Hematopoietic multipotent progenitor cell (in vitro differentiated cells): Measurements from ENCODE around the gene APH1B. TPM values are rescaled to one million over a fixed set of nuclear protein-coding genes. Genes with fewer than 3 reads are reported as not detected.
"Not testable (repeated sequence)": the region's sequence is repeated elsewhere in the genome, so short reads cannot be mapped to it uniquely, and the experiment has no call there.

Experiments used
- DNase-seq, 3 donors: peaks; one replicate each; pipeline ENCODE4 v3.0.0-alpha.2; 2011 to 2015; ENCODE audit warnings: low read depth in 2 of 3, low spot score in 2 of 3
- total RNA-seq: library from RNA; depleted of rRNA; stranded (reverse); fragments of >200 nt; gene quantifications from one replicate; pipeline ENCODE4 v1.2.3, GENCODE V29; 2012

The APH1B gene
- total RNA-seq: 20.5 TPM

GRCh38 chr15:63277038-63277892, at the start of gene APH1B:
Gene APH1B, plus strand, starts transcription at chr15:63277605. Its CDS starts 19 bp downstream, at chr15:63277624.
- DNase-seq: peak; percentile 57 to 93 (median 89)

GRCh38 chr15:63227689-63228088, 49.7 kb upstream of the APH1B start:
- DNase-seq: no peak

- DNase-seq: no peak
Observed at GRCh38 chr15:63231206-63231605, 46.2 kb upstream of the APH1B start.

- no peak for DNase-seq
Observed at GRCh38 chr15:63231706-63232105, 45.7 kb upstream of the APH1B start.

GRCh38 chr15:63232405-63232804, 45.0 kb upstream of the APH1B start:
- DNase-seq: peak in 1 of 3 donors; percentile 46

GRCh38 chr15:63232943-63233342, 44.5 kb upstream of the APH1B start:
- DNase-seq: no peak

- peak in 1 of 3 donors; percentile 47 for DNase-seq
Observed at GRCh38 chr15:63233667-63234423, 43.6 kb upstream of the APH1B start.

GRCh38 chr15:63234451-63234870, 42.9 kb upstream of the APH1B start:
- peak in 1 of 3 donors; percentile 29 for DNase-seq

- no peak for DNase-seq
Observed at GRCh38 chr15:63236272-63236671, 41.1 kb upstream of the APH1B start.

- not testable (repeated sequence) for DNase-seq
Observed at GRCh38 chr15:63237086-63237485, 40.3 kb upstream of the APH1B start.

GRCh38 chr15:63238171-63238570, 39.2 kb upstream of the APH1B start:
- DNase-seq: no peak

- no peak for DNase-seq
Observed at GRCh38 chr15:63238796-63239195, 38.6 kb upstream of the APH1B start.

GRCh38 chr15:63240109-63240508, 37.3 kb upstream of the APH1B start:
- no peak for DNase-seq

GRCh38 chr15:63241316-63241715, 36.1 kb upstream of the APH1B start:
- DNase-seq: no peak

- DNase-seq: no peak
Observed at GRCh38 chr15:63243101-63243500, 34.3 kb upstream of the APH1B start.

GRCh38 chr15:63243776-63244175, 33.6 kb upstream of the APH1B start:
- DNase-seq: no peak

- DNase-seq: no peak
Observed at GRCh38 chr15:63244399-63244798, 33.0 kb upstream of the APH1B start.

GRCh38 chr15:63244976-63245645, 32.3 kb upstream of the APH1B start:
- no peak for DNase-seq

GRCh38 chr15:63246691-63247469, 30.5 kb upstream of the APH1B start:
- no peak for DNase-seq

- no peak for DNase-seq
Observed at GRCh38 chr15:63250312-63250965, 27.0 kb upstream of the APH1B start.
